ENCODE data around the gene IMPG2. TPM values are rescaled to one million over a fixed set of nuclear protein-coding genes. Genes with fewer than 3 reads are reported as not detected.

IMPG2 gene
- total RNA-seq, 1 donor from 2014 or later: 0.99 TPM

DNA sequence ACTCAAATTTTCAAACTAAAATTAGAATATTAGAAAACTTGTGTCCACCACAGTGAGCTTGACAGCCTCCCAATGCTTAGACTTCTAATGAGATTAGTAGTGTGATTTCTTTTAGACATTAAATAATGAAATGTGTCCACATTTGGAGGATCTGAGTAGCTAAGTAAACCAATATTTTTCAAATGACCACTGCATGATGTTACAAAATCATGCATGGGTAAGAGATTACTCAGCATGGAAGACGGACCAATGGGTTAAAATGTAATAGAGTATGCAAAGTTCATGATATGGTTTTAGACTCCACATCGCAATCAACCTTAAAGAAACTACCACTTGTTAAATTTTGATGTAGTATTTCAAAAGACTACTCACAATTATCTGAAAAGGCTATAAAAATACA lies 130.6 kb downstream of the IMPG2 start:
- DNase-seq (ENCODE audit: extremely low read depth, low read depth, low spot score): no peak

DNA sequence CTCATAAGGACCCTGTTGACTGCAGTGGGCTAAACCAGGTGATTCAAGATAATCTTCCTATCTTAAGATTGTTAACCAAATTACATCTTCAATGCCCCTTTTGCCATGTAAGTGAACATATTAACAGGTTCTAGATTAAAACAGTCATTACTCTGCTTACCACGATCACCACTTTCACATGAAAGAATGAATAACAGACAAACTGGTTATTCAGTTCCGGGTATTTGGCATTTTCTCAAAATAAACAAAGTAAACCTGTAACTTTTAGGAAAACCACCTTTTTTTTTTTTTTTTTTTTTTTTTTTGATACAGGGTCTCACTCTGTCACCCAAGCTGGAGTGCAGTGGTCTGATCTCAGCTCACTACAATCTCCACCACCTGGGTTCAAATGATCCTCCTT lies 131.2 kb downstream of the IMPG2 start:
- no peak for DNase-seq (ENCODE audit: extremely low read depth, low read depth, low spot score)

- no peak for DNase-seq (ENCODE audit: extremely low read depth, low read depth, low spot score)
Measured at GRCh38 chr3:101185341-101185740, 135.0 kb downstream of the IMPG2 start.

DNA sequence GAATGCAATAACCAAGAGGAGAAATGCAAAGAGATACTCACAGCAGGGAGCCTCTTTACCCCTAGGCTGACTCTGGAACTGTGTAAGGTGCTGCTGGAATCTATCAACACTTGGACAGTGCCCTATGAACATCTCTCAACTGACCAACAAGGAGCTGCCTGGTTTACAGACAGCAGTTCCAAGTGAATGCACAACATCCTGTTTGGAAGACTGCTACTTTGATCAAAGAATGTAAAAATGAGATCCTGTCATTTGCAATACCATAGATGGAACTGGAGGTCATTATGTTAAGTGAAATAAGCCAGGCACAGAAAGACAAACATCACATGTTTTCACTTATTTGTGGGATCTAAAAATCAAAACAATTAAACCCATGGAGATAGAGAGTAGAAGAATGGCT lies 136.3 kb downstream of the IMPG2 start:
- no peak for DNase-seq (ENCODE audit: extremely low read depth, low read depth, low spot score)

- no peak for DNase-seq (ENCODE audit: extremely low read depth, low read depth, low spot score)
Measured at GRCh38 chr3:101183151-101183550, 137.2 kb downstream of the IMPG2 start.

DNA sequence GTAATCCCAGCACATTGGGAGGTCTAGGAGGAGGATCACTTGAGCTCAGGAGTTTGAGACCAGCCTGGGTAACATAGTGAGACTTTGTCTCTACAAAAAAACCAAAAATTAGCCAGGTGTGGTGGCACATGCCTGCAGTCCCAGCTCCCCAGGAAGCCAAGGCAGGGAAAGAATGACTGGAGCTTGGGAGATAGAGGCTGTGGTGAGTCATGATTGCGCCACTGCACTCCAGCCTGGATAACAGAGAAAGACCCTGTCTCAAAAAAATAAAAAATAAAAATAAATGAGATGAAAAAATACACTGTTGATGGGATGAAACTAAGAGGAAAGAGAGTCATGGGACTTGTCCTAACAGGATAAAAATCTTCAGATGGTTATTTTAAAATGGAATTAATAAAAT lies 137.6 kb downstream of the IMPG2 start:
- DNase-seq (ENCODE audit: extremely low read depth, low read depth, low spot score): no peak

- no peak for DNase-seq (ENCODE audit: extremely low read depth, low read depth, low spot score)
Measured at GRCh38 chr3:101181801-101182200, 138.6 kb downstream of the IMPG2 start.

DNA sequence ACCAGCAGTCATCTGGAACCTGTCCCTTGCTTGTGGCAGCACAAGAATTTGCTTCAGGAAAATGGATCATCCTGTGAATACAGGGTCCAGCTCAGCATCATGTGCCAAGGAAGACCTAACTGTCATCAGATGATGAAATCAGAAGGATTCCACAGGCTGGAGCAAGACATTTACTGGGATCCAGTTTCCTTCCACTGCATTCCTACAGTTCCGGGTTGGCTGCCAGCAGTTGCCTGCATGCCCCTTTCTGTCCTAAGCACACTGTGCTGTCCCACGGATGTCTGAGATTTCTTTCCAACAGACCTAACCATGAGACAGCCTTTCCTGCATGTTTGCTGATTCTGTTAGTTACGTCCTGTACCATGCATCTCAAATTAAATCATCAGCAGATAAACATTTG lies 140.7 kb downstream of the IMPG2 start:
- no peak for DNase-seq (ENCODE audit: extremely low read depth, low read depth, low spot score)

- no peak for DNase-seq (ENCODE audit: extremely low read depth, low read depth, low spot score)
Measured at GRCh38 chr3:101177577-101177976, 142.8 kb downstream of the IMPG2 start.

Other genes with a start within 250 kb of the IMPG2 start
- gene SENP7, start 192.6 kb upstream of the IMPG2 start, total RNA-seq: 8.3 and 17.7 TPM in 2 replicates
- 22.6 and 33.6 TPM in 2 replicates for gene TRMT10C, start 241.3 kb upstream of the IMPG2 start, total RNA-seq